ENCODE measurements around the gene AUTS2. TPM values are rescaled to one million over a fixed set of nuclear protein-coding genes. Genes with fewer than 3 reads are reported as not detected.

The AUTS2 gene
- total and polyA plus RNA-seq, 10 of the 15 experiments (the other 5 are each of a cell fraction or from before 2014, with no cell fraction given): 6.4 to 55.6 (median 21.6) TPM

- no peak overlapping the region for H3K4me2 ChIP-seq (ENCODE audit: control insufficient read depth, insufficient read depth)
- SMC1A ChIA-PET (ENCODE audit: uncharacterized antibody, unreplicated experiment): interaction anchor here (0.8 to 9.3 kb wide), 6 partner anchors 10 to 62 kb away, joined by 3 to 88 read pairs (median 12); no protein-coding TSS in a partner anchor
- CTCF ChIA-PET: interaction anchor here (1.0 to 2.7 kb wide), 4 partner anchors 14 to 109 kb away, joined by 4 to 11 read pairs (median 6); no protein-coding TSS in a partner anchor
- POLR2A ChIA-PET: interaction anchor here (1.2 kb wide), 1 partner anchor 12 kb away, joined by 3 read pairs; no protein-coding TSS in a partner anchor
- peaks cover 33% of the 10 kb centered on the region for H3K4me1 ChIP-seq (ENCODE audit: control insufficient read depth, insufficient read depth, low read length)
- H3K9me3 ChIP-seq (replicated peaks; ENCODE audit: control insufficient read depth, insufficient read depth, low read length): no peaks in the 10 kb centered on the region; the same call in 2 of the 3 replicates
- no peak for DNase-seq (ENCODE audit: low read depth, low spot score)
- H3K4me3 ChIP-seq: no peak overlapping the region
- no peak for FAIRE-seq
- no peak overlapping the region for H2AFZ ChIP-seq (ENCODE audit: control insufficient read depth, low read depth, low read length)
- intact Hi-C loops (cut with micrococcal nuclease; ENCODE audit: unreplicated experiment): no loop called here
- BruUV-seq (replicated peaks): no TSS peak
- in situ Hi-C loops (cut with MboI): no loop called here
- WGBS (ENCODE audit: insufficient coverage, insufficient replicate concordance, low lambda C conversion rate, missing lambda C conversion rate): 67% methylated on average over 6 of the region's 6 CpGs
- H3K27me3 ChIP-seq (replicated peaks in 1 of 2; ENCODE audit: control insufficient read depth in 2 of 2, insufficient read depth in 2 of 2, low read length in 1 of 2): no peaks in the 10 kb centered on the region
- ATAC-seq: no peak
- no peak overlapping the region for H3K9ac ChIP-seq (ENCODE audit: control insufficient read depth, insufficient read depth, low read length)
- H4K20me1 ChIP-seq (ENCODE audit: control insufficient read depth, insufficient read depth): no peaks in the 10 kb centered on the region
- no peak overlapping the region for H3K27ac ChIP-seq (ENCODE audit: control insufficient read depth, insufficient read depth)
- peaks cover 7% of the 10 kb centered on the region for H3K79me2 ChIP-seq (ENCODE audit: control insufficient read depth, insufficient read depth, low read length)
- RAD21 ChIA-PET (ENCODE audit: unreplicated experiment): interaction anchor here (0.7 to 7.5 kb wide), 5 partner anchors 9 to 90 kb away, joined by 3 to 35 read pairs (median 3); no protein-coding TSS in a partner anchor
- peaks cover 0 to 9% of the 10 kb centered on the region in 2 experiments; a peak in 2 of 4 replicates for H3K36me3 ChIP-seq (ENCODE audit: control insufficient read depth in 2 of 2, insufficient read depth in 2 of 2, low read length in 1 of 2)
- TF ChIP-seq ZBTB11 (CRISPR knock-in tag; IDR thresholded peaks at IDR 0.05): no peak
- no peak for TF ChIP-seq MTA2 (IDR thresholded peaks at IDR 0.05; ENCODE audit: low read depth)
- TF ChIP-seq RUNX3 (IDR thresholded peaks at IDR 0.05; ENCODE audit: low read length): no peak
- no peak for TF ChIP-seq BCL11A (IDR thresholded peaks at IDR 0.05; ENCODE audit: low read depth, low read length)
- no peak for TF ChIP-seq WRNIP1 (IDR thresholded peaks at IDR 0.05; ENCODE audit: borderline replicate concordance, low read depth, low read length)
- no peak for TF ChIP-seq EZH2 (IDR thresholded peaks at IDR 0.05; ENCODE audit: borderline replicate concordance, control insufficient read depth, low read depth, low read length)
- no peak for TF ChIP-seq DPF2 (IDR thresholded peaks at IDR 0.05)
- no peak for TF ChIP-seq ATF2 (IDR thresholded peaks at IDR 0.05; ENCODE audit: low read length)
- no peak for TF ChIP-seq SRF (IDR thresholded peaks at IDR 0.05; ENCODE audit: low read depth in 2 of 2, low read length in 2 of 2)
- TF ChIP-seq PAX8 (IDR thresholded peaks at IDR 0.05): no peak
- TF ChIP-seq NFXL1 (IDR thresholded peaks at IDR 0.05; ENCODE audit: borderline replicate concordance): no peak
- TF ChIP-seq ZNF622 (IDR thresholded peaks at IDR 0.05): no peak
- TF ChIP-seq TCF3 (IDR thresholded peaks at IDR 0.05; ENCODE audit: borderline replicate concordance, insufficient read depth, low read depth, low read length): no peak
- no peak for TF ChIP-seq CUX1 (IDR thresholded peaks at IDR 0.05; ENCODE audit: insufficient replicate concordance, low read depth, low read length)
Observed at GRCh38 chr7:69691327-69691726, 93.1 kb downstream of the AUTS2 start.

Data from GM12878 (cell line).